DOHH2 (cell line): ENCODE measurements around the gene RNF111.

ENCODE experiments used
- H3F3A ChIP-seq: fragments of 200-600 bp; sonication (generic), shearing (Covaris generic); 2 replicates; pipeline ENCODE4 v1.6.0; 2016; ENCODE audit warnings: antibody characterized with exemption, mild to moderate bottlenecking; ENCODE audit not compliant: control insufficient read depth, insufficient read depth
- H3K27ac ChIP-seq: fragments of 200-600 bp; sonication (generic); 2 replicates; pipeline ENCODE4 v1.5.1; 2014; ENCODE audit warnings: low read depth, mild to moderate bottlenecking, low read length, moderate library complexity
- H3K27me3 ChIP-seq: fragments of 200-600 bp; sonication (generic); 2 replicates; pipeline ENCODE4 v1.6.1; 2014; ENCODE audit warnings: mild to moderate bottlenecking, low read length, mixed read lengths; ENCODE audit not compliant: control insufficient read depth
- H3K36me3 ChIP-seq: fragments of 200-600 bp; sonication (generic); 2 replicates; pipeline ENCODE4 v1.6.1; 2014; ENCODE audit warnings: mild to moderate bottlenecking, low read length, moderate library complexity, mixed read lengths; ENCODE audit not compliant: control insufficient read depth
- H3K4me1 ChIP-seq: fragments of 200-600 bp; sonication (generic); 2 replicates; pipeline ENCODE4 v1.6.1; 2014; ENCODE audit warnings: mild to moderate bottlenecking, low read length, mixed read lengths; ENCODE audit not compliant: control insufficient read depth
- H3K4me2 ChIP-seq: fragments of 200-600 bp; sonication (generic); 2 replicates; pipeline ENCODE4 v1.6.0; 2014; ENCODE audit warnings: mild to moderate bottlenecking, low read length, moderate library complexity
- H3K4me3 ChIP-seq: fragments of 200-600 bp; sonication (generic); 2 replicates; pipeline ENCODE4 v1.5.1; 2014; ENCODE audit warnings: mild to moderate bottlenecking, low read length, mixed read lengths
- H3K79me2 ChIP-seq: fragments of 200-600 bp; sonication (generic); 2 replicates; pipeline ENCODE4 v1.6.1; 2014; ENCODE audit warnings: mild to moderate bottlenecking, low read length, mixed read lengths; ENCODE audit not compliant: control insufficient read depth
- H3K9me2 ChIP-seq: fragments of 200-600 bp; sonication (generic); replicated peaks from 2 replicates; pipeline ENCODE4 v1.6.1; 2014; ENCODE audit warnings: mild to moderate bottlenecking, low read length, mixed read lengths; ENCODE audit not compliant: control insufficient read depth
- H3K9me3 ChIP-seq: fragments of 200-600 bp; sonication (generic); 2 replicates; pipeline ENCODE4 v1.6.1; 2014; ENCODE audit warnings: antibody characterized with exemption, low read length, mixed read lengths; ENCODE audit not compliant: control insufficient read depth, insufficient read depth
- H4K20me1 ChIP-seq: fragments of 200-600 bp; sonication (generic); 2 replicates; pipeline ENCODE4 v1.6.0; 2014; ENCODE audit warnings: low read depth, mild to moderate bottlenecking, antibody characterized with exemption, low read length, moderate library complexity; ENCODE audit not compliant: control insufficient read depth, insufficient read depth
- CTCF ChIP-seq: fragments of 200-600 bp; sonication (generic); IDR thresholded peaks from one replicate; pipeline ENCODE4 v1.5.1; 2014; ENCODE audit warnings: antibody characterized with exemption, mild to moderate bottlenecking, low read depth, low read length; ENCODE audit not compliant: poor library complexity, severe bottlenecking
- EZH2phosphoT487 ChIP-seq: fragments of 200-600 bp; sonication (generic); IDR thresholded peaks from 2 replicates; pipeline ENCODE4 v1.6.1; 2017; ENCODE audit warnings: borderline replicate concordance, mild to moderate bottlenecking, antibody characterized with exemption, low read length, moderate library complexity, mixed read lengths

Gene RNF111

GRCh38 chr15:59005579-59005978, 18.1 kb downstream of the RNF111 start:
- Histone ChIP-seq H3K4me1 (peaks cover 27% of the 10 kb centered on the region), H3K4me3 (no peak overlapping the region), H3K9me3 (no peaks in the 10 kb centered on the region), H3K27me3 (no peaks in the 10 kb centered on the region), H3K9me2 (no peaks in the 10 kb centered on the region), H3K4me2 (no peak overlapping the region), H4K20me1 (0 out of 2 replicates have a peak, but pooled peaks cover 5% of the 10 kb centered on the region), H3K36me3 (peaks cover 32% of the 10 kb centered on the region), H3K79me2 (peaks cover 94% of the 10 kb centered on the region), H3K27ac (no peak overlapping the region), H3F3A (no peaks in the 10 kb centered on the region)
- no peak for TF ChIP-seq CTCF
- TF ChIP-seq EZH2phosphoT487 = no peak

- H4K20me1 ChIP-seq = no peaks in the 10 kb centered on the region
Observed at GRCh38 chr15:59008086-59008485, 20.6 kb downstream of the RNF111 start.

GRCh38 chr15:59011262-59011952, 23.9 kb downstream of the RNF111 start:
- no peak overlapping the region for H3K27ac ChIP-seq

More at GRCh38 chr15:59008086-59008485, 20.6 kb downstream of the RNF111 start:
- TF ChIP-seq CTCF (no peak), EZH2phosphoT487 (no peak)
- H3K4me1 ChIP-seq = peaks cover 5% of the 10 kb centered on the region
- H3K4me2 ChIP-seq = no peak overlapping the region
- H3K4me3 ChIP-seq = no peak overlapping the region
- H3K9me3 ChIP-seq = no peaks in the 10 kb centered on the region
- no peaks in the 10 kb centered on the region for H3K27me3 ChIP-seq
- H3K9me2 ChIP-seq = no peaks in the 10 kb centered on the region
- H3K36me3 ChIP-seq = peaks cover 30% of the 10 kb centered on the region
- H3F3A ChIP-seq = no peaks in the 10 kb centered on the region
- no peak overlapping the region for H3K27ac ChIP-seq
- H3K79me2 ChIP-seq = peaks cover 94% of the 10 kb centered on the region

More at GRCh38 chr15:59011262-59011952, 23.9 kb downstream of the RNF111 start:
- Histone ChIP-seq H3K9me3 (no peaks in the 10 kb centered on the region), H3K4me2 (no peak overlapping the region), H3K36me3 (peaks cover 5% of the 10 kb centered on the region; the same call in 1 of the 2 replicates), H3K79me2 (peaks cover 89% of the 10 kb centered on the region), H3F3A (no peaks in the 10 kb centered on the region), H3K27me3 (no peaks in the 10 kb centered on the region), H3K4me3 (no peak overlapping the region), H3K9me2 (no peaks in the 10 kb centered on the region), H3K4me1 (peaks cover under 1% of the 10 kb centered on the region; the same call in 1 of the 2 replicates), H4K20me1 (0 out of 2 replicates have a peak, but pooled peaks cover 2% of the 10 kb centered on the region)
- no peak for TF ChIP-seq CTCF
- TF ChIP-seq EZH2phosphoT487 = no peak
